Lower leg skin (tissue), 3 donors: ENCODE data around the gene APOC1.

Experiments used
- POLR2A ChIP-seq, 2 donors: fragments of 450-650 bp; IDR thresholded peaks; one replicate each; pipeline ENCODE4 v1.6.1; 2016 to 2017; ENCODE audit warnings: antibody characterized with exemption in 2 of 2, mild to moderate bottlenecking in 1 of 2, moderate library complexity in 1 of 2
- TF ChIP-seq, protein P1 (sequence below), 3 donors: fragments of 450-650 bp; IDR thresholded peaks; one replicate each; pipeline ENCODE4 v1.5.1; 2016; ENCODE audit warnings: antibody characterized with exemption in 3 of 3, mild to moderate bottlenecking in 3 of 3, moderate library complexity in 2 of 3

DNA sequence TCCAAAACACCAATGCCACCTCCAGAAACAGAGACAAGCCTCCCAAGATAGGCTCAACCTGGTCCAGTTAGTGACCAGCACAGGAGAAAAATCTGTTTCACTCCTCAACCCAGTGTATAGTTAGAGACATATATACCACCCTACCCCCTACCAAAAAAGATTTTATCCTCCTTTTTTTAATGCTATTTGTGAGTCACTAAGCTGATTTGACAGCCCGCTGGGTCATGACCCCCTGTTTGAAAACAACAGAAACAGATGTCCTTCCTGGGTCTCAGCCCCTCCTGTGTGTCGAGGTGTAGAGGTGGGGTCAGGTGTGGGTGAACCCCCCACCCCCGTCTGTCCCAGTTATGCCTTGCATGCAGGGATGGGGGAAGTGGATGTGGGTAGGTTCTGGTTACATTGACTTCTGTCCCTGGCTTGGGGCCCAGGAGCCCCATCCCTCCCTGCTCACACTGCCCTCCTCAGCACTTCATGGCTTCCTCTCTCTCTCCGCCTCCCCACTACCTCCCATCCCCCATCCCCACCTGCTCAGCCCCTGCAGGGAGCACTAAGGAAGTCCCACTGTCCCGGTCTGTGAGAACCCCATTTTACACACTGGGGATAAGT lies 37.4 kb upstream of the APOC1 start:
- TF ChIP-seq, protein P1, sequence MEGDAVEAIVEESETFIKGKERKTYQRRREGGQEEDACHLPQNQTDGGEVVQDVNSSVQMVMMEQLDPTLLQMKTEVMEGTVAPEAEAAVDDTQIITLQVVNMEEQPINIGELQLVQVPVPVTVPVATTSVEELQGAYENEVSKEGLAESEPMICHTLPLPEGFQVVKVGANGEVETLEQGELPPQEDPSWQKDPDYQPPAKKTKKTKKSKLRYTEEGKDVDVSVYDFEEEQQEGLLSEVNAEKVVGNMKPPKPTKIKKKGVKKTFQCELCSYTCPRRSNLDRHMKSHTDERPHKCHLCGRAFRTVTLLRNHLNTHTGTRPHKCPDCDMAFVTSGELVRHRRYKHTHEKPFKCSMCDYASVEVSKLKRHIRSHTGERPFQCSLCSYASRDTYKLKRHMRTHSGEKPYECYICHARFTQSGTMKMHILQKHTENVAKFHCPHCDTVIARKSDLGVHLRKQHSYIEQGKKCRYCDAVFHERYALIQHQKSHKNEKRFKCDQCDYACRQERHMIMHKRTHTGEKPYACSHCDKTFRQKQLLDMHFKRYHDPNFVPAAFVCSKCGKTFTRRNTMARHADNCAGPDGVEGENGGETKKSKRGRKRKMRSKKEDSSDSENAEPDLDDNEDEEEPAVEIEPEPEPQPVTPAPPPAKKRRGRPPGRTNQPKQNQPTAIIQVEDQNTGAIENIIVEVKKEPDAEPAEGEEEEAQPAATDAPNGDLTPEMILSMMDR (IDR thresholded peaks at IDR 0.05): no peak
- TF ChIP-seq POLR2A (IDR thresholded peaks at IDR 0.05): no peak
